Activated effector memory CD4-positive, alpha-beta T cell treated with Interleukin-2 at 50 U/mL for 16 hours (primary cell): Measurements from ENCODE around the gene VEGFA.

ENCODE experiments used
- DNase-seq: peaks from one replicate; pipeline ENCODE4 v3.0.0-alpha.2; 2020

The VEGFA gene

GRCh38 chr6:43826730-43827129 is 56.7 kb downstream of the VEGFA start:
- DNase-seq, result no peak

GRCh38 chr6:43827898-43828297 is 57.9 kb downstream of the VEGFA start:
- DNase-seq, result no peak

GRCh38 chr6:43828711-43829110 is 58.7 kb downstream of the VEGFA start:
- DNase-seq, result no peak

DNA sequence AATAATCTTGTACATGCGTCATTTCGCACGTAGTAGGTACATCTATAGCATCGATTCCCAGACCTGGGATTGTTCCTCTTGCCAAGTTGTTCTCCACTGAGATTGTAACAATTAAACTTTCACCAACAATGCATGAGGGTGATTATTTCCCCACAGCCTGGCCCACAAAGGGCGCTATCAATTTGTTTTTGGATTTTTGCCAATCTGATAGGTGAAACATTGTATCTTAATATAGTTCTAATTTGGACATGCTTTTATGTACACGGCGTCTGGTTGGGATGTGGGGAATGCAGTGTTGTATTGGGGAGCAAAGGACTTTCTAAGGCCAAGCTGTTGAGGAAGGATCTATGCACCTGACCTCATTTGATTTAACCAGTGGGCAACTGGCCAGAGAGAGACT is 59.5 kb downstream of the VEGFA start:
- no peak for DNase-seq

DNA sequence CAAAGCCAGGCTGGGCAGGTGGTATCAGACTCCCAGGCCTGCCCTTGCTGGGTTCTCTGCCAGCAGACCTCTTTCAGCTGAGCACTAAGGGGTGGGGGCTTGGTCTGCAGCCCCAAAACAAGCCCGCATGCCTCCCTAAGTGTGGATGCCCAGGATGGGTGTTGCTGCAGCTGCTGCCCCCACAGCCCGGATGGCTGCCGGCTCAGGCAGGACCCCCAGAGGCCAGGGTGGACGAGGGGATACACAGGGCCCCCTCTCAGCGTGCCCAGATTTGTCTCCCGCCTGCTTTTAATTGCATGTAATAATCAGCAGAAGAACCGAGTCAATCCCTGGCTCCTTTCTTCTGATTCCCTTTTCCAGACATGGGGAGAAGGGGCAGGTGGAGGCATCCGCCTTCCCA is 60.8 kb downstream of the VEGFA start:
- DNase-seq, result no peak

DNA sequence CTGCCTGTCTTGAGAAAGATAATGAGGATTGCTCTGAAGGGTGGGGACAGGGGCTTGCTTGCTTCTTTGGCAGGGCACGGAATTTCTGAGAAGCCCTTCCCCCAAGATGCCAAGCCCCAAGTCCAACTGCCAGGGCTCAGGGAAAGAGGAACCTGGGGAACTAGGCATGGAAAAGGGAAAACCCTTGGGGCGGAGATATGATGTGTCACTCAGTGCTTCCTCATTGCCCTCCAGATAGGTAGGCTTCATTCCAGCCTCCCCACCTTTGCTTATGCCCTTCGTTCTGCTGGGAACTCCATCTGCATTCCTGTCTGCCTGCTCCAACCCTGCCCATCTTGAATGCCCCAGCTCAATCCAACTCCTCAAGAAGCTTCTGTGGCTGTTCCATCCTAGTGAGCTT is 61.2 kb downstream of the VEGFA start:
- no peak for DNase-seq

DNA sequence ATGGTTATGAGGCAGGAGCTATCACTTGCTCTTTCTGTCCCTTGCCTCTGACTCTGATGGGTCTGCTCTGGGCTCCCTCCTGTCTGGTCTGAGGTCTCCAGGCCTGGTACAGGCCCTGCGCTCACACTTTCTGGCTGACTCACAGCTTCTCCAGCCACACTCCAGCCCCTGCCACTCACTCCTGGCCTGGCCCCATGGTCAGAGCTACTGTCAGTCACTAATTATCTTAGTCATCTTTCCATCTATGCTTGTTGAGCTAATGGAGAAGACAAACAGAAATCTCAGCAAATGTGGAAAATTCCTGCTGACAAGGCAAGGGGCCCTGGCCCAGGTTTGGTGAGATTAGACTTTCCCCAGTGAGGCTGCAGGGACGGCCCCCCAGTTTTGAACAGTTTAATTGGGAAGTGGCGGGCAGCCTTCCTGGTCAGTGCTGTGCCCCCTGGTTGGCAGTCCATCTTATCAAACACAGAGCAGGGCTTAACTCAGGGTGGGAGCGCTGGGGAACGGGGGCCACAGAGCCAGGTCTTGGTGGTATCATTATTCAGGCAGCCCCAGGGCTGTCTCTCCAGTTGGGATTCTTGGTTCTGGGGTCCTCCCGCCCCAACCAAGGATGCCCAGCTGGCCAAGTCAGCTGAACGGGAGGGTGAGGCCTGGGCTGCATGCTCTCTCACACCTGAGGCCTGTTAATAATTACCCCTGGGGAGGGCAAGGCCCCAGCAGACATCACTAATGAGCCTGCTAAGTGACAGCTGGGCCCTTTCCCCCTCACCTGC is 63.4 kb downstream of the VEGFA start:
- DNase-seq, result no peak

DNA sequence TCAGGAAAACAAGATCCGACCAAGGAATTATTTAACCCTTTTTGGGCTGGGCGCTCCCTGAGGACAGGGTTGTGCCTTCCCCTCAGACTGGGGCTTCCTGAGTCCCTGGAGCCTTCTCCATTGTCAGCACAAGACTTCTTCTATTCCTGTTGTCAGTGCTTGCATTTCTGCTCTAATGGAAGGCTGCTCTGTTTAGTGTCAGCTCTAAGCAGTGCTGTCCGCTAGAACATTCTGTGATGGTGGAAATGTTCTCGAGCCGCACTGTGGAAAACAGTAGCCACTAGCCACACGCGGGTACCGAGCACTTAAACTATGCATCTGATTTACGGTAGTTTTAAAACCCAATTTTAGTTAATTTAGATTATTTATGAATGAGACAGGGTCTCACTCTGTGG is 64.0 kb downstream of the VEGFA start:
- DNase-seq, result no peak

DNA sequence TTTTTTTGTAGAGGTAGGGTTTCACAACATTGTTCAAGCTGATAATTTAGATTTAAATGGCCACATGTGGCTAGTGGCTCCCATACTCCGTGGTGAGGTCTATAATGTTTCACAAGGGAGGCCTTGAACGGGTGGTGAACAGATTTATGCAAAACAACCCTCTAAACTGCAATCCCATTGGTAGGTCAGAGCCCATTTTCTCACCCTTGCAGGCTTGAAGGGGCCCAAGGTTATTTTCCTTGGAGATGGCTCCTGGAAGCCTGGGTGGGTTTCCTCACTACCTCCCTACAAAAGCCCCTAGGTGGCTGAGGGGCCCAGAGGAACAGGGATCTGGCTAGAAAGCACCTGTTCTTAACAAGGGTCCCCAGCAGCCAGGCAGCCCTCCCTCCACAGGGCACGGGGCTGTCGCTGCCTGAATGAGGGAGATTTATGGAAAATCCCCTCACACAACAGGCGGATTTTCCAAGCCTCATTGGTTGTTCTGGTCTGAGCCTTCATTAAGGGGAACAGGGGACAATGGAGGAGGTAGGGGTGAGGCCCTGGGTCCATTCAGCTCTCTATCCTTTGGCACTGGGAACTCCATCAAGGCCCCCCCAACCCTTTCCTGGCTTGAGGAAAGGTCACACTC is 64.6 kb downstream of the VEGFA start:
- DNase-seq, result no peak

GRCh38 chr6:43835872-43836419 is 65.9 kb downstream of the VEGFA start:
- DNase-seq, result no peak
